GM19238 (cell line): ENCODE results near the gene MERTK.

Experiments used
- DNase-seq: peaks from one replicate; pipeline ENCODE4 v3.0.0; 2011; ENCODE audit warnings: low spot score; ENCODE audit not compliant: insufficient read length

Gene MERTK

DNA sequence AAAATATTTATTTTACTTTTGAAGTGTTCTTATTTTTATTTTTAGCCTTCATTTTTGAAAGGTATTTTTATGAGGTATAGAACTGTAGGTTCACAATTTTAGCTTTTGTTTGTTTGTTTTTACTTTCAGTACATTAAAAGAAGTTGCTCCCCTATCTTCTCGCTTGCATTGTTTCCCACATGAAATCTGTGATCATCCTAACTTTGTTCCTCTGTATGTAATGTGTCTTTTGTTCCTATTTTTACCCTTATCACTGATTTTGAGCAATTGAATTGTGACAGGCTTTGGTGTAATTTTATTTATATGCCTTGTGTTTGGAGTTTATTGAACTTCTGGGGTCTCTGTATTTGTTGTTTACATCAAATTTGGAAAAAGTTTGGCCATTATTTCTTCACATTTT is 78.8 kb downstream of the MERTK start:
- DNase-seq: no peak

DNA sequence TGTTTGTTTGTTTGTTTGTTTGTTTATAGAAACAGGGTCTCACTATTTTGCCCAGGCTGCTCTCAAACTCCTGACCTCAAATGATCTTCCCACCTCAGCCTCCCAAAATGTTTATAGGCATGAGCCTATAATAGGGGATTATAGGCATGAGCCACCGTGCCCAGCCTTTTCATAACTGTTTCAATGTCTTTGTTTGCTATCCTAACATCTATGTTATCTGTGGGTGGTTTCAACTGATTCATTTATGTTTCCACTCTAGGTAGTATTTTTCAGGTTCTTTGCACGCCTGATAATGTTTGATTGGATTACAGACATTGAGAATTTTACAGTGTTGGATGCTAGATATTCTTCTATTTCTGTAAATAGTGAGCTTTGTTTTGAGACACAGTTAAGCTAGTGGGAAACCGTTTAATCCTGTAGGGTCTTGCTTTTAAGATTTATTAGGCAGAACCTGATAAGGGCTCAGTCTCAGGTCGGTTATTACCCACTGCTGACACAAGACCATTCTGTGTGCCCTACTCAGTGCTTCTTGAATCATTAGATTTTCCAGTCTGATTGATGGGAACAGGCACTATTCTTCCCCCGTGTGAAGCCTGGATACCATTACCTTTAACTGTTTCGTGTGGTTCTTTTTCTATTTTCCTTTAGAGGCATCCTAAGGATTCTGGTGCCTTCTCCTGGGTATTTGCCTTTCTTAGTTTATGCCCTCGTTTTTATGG is 80.2 kb downstream of the MERTK start:
- no peak for DNase-seq

DNA sequence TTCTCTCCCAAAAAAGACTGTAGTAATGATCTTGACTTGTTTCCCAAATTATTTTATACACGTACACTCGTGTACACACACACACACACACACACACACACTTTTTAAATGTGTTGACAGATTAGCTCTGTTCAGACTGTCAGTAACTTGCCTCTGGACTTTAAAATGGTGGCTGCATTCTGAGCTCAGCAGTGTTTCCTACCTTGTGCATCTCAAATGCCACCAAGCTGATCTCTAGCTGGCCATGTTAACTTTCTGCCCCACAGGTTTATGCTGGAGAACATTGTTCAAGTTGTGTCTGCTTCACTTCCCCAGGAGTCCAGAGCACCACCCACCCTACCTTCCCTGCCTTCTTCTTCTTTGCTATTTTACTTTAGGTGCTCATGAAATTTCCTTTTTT is 83.3 kb downstream of the MERTK start:
- no peak for DNase-seq

DNA sequence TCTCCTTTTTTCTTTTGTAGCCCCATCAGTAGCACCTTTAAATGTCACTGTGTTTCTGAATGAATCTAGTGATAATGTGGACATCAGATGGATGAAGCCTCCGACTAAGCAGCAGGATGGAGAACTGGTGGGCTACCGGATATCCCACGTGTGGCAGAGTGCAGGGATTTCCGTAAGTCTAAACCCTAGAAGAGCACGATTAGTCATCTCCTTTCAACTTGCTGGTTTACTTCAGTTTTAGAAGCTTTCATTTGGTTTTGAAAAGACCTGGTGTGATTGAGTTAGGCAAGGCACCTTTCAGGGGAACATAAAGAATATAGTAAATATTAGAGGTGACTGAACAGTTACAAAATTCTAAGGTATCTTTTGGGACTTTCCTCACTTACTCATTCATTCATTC is 84.4 kb downstream of the MERTK start:
- DNase-seq: no peak

DNA sequence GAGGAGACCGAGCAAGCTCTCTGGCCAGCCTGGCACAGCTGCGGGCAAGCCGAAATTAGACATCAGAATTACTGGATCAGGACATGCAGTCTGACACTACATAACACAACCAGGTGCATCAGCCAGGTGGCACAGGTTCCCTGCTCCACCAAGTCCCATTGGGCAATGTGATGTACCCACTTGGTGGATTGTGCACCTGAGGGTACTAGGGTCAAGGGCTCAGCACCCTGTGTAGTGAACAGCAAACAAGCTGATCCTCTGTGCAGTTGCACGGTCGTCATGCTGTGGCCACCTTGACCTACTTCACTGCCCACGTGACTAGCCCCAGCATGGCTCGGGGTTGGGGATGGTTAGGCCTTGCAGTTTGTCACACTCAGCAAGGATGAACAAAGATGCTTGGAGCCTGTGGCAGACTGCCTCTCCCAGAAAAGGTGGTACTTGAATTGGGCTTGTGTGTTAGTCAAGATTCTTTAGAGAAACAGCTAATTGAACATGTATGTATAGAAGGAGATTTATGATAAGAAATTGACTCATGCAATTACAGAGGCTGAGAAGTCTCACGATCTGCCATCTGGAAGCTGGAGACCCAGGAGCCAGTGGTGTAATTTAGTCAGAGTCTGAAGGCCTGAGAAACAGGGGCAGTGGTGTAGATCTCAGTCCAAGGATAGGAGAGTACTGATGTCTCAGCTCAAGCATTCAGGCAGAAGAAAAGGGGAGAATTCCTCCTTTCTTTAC is 85.2 kb downstream of the MERTK start:
- no peak for DNase-seq

DNA sequence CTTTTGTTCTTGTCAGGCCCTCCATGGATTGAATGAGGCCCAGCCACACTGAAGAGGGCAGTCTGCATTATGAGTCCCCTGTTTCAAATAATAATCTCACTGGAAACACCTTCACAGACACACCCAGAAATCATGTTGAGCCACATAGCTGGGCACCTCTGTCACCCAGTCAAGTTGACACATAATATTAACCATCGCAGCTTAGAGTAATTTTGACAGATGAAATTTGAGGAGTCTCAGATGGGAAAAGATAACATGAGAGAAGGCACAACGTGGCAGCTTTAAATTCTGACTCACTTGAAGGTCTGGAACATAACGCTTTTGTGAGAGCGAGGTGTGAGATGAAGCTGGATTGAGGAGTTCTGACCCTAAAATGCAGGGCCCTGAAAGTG is 85.8 kb downstream of the MERTK start:
- DNase-seq: no peak

DNA sequence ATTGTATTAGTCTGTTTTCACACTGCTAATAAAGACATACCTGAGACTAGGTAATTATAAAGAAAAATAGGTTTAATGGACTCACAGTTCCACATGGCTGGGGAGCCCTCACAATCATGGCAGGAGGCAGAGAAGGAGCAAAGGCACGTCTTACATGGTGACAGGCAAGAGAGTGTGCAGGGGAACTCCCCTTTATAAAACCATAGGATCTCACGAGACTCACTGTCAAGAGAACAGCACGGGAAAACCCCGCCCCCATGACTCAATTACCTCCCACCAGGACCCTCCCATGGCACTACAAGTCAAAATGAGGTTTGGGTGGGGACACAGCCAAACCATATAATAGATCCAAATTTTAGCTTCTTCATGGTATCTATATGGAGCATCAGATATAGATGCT is 87.1 kb downstream of the MERTK start:
- DNase-seq: no peak

DNA sequence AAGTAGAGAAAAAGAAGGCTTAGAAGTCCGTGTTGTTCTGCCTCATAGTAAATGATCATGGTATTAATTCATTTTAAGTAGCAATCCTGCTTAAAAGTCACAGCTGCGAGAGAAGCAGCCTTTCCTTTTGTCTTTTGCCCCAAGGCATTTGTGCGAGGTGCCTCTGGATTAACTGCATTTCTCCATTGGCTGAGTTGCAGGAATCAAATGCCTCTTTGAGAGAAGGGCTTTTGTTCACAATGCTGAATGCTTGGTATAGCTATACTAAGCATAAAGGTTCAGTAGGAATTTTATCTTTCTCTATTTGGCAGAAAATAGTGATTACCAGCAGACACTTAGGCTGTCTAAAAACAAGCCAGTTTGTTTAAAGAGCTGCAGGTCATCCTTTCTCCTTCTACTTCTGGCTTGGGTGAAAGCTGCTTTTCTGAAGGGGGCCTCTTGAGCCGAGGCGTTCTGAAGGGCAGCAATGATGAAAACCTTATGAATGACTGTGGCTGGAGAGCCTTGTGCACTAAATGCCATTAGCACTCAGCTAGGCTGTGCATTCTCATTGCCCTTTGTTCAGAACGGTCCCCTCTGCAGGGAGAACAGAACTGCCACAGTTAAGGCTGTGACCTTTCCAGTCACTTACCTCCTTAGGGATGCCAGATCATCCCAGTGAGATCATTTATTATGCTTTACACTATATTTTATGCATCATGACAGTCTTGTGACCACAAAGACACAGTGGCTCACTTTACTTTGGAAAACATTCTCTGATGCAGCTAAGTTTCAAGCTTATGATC is 87.9 kb downstream of the MERTK start:
- DNase-seq: no peak

DNA sequence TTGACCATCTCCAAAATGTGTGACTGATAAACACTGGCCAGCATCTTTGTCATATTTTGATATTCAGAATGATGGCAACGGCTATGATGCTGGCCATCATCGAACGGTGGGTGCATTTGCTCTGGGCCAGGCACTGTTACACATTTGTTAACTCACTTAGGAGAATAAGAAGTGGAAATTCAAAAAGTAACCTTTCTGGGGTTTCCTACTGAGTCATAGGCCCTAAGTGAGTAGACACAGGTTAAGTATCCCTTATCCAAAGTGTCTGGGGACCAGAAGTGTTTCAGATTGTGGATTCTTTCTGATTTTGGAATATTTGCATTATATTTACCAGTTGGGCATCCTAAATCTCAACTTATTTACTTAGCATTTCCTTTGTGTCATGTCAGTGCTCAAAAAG is 92.0 kb downstream of the MERTK start:
- no peak for DNase-seq

DNA sequence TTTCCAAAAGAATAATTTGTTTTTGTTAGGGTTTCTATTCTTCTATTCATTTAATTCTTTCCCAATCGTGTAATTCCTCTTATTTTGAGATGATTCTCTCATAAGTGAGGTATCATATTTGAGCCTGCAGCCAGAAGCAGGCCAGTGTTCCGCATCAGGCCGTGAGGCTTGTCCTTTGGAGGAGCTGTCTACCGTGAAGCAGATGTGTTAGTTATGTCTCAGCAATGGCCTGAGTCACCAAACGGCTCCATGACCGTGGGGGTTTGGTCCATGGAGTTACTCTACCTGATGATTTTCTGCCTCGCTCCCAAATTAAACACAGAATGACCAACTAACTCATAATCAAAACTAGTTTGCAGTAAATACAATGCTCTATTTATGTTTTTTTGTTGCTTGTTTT is 92.4 kb downstream of the MERTK start:
- DNase-seq: no peak

DNA sequence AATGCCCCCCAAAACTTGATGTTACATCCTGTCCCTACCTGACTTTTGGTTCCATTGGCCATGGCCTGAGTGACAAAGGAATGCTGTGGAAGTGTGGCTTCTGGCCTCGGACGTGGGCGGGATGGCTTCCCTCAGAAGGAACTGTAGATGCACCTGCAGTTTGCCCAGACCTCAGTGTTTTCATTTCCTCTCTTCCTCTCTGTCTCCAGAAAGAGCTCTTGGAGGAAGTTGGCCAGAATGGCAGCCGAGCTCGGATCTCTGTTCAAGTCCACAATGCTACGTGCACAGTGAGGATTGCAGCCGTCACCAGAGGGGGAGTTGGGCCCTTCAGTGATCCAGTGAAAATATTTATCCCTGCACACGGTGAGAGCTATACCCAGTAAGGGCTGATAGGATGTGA is 95.6 kb downstream of the MERTK start:
- no peak for DNase-seq

DNA sequence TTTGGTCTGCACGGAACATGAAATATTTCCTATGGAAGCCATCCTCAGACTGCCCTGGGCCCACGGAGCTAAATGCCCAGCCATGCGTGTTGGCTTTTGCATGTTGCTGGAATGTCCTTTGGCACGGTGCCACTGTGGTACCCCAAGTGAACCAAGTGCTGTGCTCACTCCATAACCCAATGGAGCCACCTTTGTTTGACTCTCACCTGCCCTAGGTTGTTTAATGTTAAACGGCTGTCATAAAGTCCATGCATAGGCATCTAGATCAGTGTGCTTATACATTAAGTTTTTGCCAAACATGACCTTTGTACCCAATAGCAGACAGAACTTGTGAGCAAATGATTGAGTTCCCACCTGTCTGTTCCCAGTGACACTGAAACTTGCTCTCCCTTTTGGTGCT is 96.7 kb downstream of the MERTK start:
- no peak for DNase-seq

DNA sequence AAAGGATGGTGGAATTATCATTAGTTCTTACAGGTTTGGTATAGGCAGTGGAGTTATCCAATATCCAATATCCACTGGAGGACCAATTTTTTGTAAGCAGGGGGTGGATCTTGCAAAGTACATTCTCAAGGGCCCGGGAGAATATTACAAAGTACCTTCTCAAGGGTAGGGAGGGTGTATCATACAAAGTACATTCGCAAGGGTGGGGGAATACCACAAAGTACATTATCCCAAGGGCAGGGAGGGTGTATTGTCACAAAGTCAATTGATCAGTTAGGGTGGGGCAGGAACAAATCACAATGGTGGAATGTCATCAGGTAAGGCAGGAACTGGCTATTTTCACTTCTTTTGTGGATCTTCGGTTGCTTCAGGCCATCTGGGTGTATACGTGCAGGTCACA is 101.4 kb downstream of the MERTK start:
- DNase-seq: no peak

DNA sequence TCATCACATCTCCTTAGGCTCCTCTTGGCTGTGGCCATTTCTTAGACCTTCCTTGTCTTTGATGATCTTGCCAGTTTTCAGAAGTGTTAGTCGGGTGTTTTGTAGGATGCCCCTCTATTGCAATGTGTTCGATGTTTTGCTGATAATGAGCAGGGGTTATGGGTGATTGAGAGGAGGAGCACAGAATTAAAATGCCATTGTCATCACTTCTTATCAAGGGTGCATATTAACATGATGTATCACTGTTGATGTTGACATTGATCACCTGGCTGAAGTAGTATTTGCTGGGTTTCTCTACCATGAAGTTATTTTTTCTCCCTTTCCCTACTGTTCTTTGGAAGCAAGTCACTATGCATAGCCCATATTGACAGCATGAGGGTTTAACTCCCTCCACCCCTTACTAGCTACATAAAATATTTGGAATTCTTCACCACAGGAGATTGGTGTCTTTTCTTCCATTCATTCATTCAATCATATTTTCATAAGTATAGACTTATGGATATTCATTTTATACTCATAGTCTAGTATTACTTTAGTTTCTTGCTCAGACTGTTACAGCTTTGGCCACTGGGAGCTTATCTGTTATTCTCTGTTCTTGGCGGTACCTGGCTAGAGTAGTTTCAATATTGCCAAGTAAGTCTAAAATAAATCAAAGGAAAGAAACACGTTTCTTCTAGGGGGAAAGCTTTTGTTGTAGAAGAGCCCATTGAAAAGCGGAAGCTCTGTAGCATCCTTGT is 102.2 kb downstream of the MERTK start:
- DNase-seq: no peak

DNA sequence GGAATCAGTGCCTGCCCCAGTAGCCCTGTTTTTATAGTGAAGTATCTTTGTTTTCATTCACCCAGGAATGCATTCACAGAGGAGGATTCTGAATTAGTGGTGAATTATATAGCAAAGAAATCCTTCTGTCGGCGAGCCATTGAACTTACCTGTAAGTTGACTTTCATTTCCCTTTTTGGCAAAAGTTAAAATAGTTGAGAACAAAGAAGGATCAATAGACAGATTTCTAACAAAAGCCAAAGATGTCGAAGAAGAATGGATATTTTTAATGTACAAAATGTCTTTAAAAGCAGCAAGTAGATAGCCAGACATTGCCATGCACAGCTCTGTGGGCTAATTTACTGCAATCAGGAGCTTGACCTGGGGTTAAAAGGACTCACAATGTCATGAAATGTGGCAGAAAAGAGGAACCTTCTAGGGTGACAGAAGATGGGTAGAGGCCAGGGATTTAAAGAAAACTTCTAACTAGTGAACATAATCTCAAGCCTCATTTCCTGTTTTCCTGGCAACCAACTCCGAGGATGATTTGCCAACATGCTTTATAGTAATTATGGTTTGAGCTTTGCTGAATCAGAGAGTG is 102.8 kb downstream of the MERTK start:
- no peak for DNase-seq

DNA sequence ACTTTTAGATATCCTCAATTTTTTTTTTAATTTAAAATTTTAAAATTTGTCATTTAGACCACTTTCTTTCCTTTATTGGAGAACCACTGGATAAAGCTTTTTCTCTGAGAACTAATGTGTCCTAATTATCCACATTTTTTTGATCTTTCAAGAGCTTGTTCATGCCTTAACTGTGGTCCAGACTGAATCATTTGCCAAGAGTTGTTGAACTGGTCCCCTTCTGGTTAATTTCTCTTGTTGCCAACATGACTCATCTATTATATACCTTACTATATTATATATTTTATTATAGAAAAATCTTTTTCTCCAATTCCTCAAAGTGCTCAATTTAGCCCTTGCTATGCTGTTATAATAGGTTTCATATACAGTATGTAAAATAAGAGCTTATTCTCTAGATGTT is 103.5 kb downstream of the MERTK start:
- no peak for DNase-seq

DNA sequence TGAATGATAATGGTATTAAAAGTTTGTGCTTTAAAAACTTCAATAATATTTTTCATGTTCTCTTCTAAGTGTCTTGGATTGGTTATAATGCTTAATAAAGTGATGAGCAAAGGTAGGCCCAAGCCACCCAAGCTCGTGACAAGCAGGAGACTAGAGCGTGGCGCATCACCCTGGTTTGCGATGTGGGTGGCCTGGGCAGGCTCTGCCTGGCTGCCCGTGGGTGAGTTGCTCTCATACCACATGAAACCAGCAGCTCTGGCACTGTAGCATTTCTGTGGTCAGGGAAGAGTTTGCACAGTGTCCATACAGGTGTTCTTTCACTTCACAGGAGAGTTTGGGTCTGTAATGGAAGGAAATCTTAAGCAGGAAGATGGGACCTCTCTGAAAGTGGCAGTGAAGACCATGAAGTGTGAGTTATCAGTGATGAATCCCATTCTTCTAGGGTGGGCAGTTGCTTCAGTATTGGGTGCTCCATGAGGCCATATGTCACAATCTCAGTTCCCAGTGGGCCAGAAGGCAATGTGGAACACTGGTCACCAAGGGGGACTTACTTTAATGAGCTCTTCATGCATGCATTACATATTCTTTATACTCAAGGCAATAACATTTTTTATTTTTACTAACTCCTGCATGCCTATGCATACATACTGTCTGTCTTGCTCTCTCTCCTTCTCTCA is 105.3 kb downstream of the MERTK start:
- no peak for DNase-seq

DNA sequence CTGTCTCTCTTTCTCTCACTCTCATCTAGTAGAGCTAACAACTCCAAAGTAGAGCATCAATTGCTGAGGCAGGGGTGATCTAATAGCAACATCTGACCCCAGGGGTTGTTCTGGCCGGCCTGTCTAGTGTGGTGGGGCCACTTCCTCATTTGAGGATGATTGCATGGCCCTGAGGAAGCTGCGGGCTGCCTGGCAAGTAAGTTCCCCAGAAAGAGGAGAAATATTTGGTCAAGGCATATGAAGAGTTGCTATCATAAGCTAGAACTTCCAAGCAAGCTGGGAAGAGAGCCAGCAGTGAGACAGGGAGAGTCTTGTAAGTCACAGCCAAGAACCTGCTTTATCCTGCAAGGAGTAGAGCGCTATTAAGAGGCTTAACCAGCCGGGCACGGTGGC is 105.8 kb downstream of the MERTK start:
- no peak for DNase-seq

DNA sequence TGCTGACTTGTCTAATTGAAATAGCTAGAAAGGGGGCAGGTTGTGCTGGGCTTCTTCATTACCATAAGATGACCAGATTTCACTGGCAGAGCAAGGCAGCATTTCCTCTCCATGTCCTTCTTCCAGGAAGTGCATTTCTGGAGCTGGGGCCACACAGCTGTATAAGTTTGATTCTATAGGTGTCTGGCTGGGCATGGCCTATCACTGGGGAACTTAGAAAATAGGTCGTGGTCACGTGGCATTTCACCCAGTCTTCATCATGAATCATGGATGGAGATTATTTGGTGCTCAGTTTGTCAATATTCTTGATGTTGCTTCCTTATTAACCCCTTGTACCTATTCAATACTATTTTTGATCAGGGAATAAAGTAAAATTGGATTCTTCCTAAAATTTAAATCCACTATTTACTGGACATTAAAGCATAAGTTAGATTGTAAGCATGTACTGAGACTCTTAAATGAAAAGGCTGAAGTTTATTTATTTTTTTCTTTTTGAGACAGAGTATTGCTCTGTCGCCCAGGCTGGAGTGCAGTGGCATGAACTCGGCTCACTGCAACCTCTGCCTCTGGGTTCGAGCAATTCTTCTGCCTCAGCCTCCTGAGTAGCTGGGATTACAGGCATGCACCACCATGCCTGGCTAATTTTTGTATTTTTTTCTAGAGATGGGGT is 107.1 kb downstream of the MERTK start:
- no peak for DNase-seq

DNA sequence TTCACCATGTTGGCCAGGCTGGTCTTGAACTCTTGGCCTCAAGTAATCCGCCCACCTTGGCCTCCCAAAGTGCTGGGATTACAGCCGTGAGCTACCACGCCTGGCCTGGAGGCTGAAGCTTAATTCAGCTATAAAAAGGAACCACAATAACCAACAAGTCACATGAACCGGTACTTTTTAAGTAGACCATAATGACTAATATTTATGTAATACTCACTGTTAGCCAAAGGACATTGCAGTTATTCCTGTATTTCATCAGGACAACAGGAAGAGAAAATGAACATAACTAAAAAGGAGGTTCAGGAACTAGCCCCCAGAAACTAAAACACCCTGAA is 107.6 kb downstream of the MERTK start:
- DNase-seq: no peak
